SKM-1 treated with dmso at 0.1 percent for 144 hours (cell line): ENCODE results near the gene SNRPE.

Experiments used
- DNase-seq: peaks from one replicate; lab custom pipeline; 2025; ENCODE audit not compliant: unreplicated experiment; lab: John Stamatoyannopoulos, UW

The SNRPE gene

GRCh38 chr1:203878422-203878821 is 17.0 kb downstream of the SNRPE start:
- no peak for DNase-seq

- no peak for DNase-seq
Measured at GRCh38 chr1:203880606-203881005, 19.2 kb downstream of the SNRPE start.

- no peak for DNase-seq
Measured at GRCh38 chr1:203888807-203889251, 27.4 kb downstream of the SNRPE start.

- no peak for DNase-seq
Measured at GRCh38 chr1:203891950-203892349, 30.6 kb downstream of the SNRPE start.

- no peak for DNase-seq
Measured at GRCh38 chr1:203898458-203899352, 37.3 kb downstream of the SNRPE start.

GRCh38 chr1:203899353-203899716 is 37.9 kb downstream of the SNRPE start:
- no peak for DNase-seq

- DNase-seq, result no peak
Measured at GRCh38 chr1:203899869-203900714, 38.7 kb downstream of the SNRPE start.

GRCh38 chr1:203901581-203901980 is 40.2 kb downstream of the SNRPE start:
- no peak for DNase-seq

- DNase-seq, result no peak
Measured at GRCh38 chr1:203905275-203905674, 43.9 kb downstream of the SNRPE start.

- DNase-seq, result no peak
Measured at GRCh38 chr1:203906932-203907331, 45.5 kb downstream of the SNRPE start.

- DNase-seq, result no peak
Measured at GRCh38 chr1:203907901-203908300, 46.5 kb downstream of the SNRPE start.

GRCh38 chr1:203911806-203912205 is 50.4 kb downstream of the SNRPE start:
- DNase-seq, result no peak

GRCh38 chr1:203913073-203913521 is 51.7 kb downstream of the SNRPE start:
- DNase-seq, result no peak

- DNase-seq, result no peak
Measured at GRCh38 chr1:203914292-203914691, 52.9 kb downstream of the SNRPE start.

GRCh38 chr1:203915811-203916210 is 54.4 kb downstream of the SNRPE start:
- no peak for DNase-seq

GRCh38 chr1:203916756-203917155 is 55.4 kb downstream of the SNRPE start:
- DNase-seq, result no peak
